ENCODE results near the gene GDF7. TPM values are rescaled to one million over a fixed set of nuclear protein-coding genes. Genes with fewer than 3 reads are reported as not detected.

The GDF7 gene
- total and polyA plus RNA-seq, 2 of the 4 experiments (the other 2 are of a cell fraction): under 0.01 to 0.02 TPM

DNA sequence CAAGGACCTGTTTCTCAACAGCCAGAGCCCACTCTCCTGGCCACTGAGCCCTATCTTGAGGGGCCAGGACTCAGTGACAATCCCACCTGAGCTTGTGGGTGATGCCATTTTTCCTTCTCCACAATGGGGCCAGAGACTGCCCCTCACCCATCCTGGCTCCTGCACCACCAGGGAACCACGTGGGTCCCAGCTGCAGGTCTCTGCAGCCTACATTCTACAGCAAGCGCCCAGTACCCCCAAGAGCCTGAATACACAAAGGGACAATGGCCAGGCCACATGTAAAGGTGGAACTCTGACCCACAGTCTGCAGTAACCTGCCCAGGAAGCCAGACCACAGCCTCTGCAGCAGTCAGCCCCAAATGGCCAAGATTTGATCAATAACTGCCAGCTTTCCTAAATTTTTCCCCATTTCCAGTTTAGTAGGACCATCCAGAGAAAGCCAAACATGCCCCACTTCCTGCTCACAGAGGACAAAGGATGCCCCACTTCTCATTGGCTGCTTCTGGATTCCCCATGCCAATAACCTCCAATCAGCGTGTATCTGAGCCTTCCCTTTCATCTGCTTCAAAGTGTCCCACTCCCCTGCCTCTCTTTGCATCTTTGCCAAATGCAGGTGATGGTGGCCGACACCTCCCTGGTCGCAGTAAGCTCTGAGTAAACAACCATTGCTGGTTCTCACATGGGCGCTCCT is 35.2 kb upstream of the GDF7 start:
- Histone ChIP-seq H3K36me3 (ENCODE audit: control insufficient read depth, insufficient read depth, low read length) (peaks cover 12% of the 10 kb centered on the region), H4K8ac (ENCODE audit: low read depth in 2 of 2, low read length in 2 of 2) (no peak overlapping the region), H3K27me3 (ENCODE audit: control insufficient read depth, insufficient read depth, low read length) (no peaks in the 10 kb centered on the region), H3K4ac (ENCODE audit: low read depth, low read length) (no peak overlapping the region), H3K23ac (ENCODE audit: low read depth, low read length) (no peak overlapping the region), H4K91ac (ENCODE audit: insufficient read depth, low read depth, low read length) (no peak overlapping the region), H3K14ac (replicated peaks; ENCODE audit: low read depth, low read length) (no peak overlapping the region), H3K79me1 (ENCODE audit: low read depth in 1 of 2, low read length in 2 of 2) (no peaks in the 10 kb centered on the region), H3K4me3 (ENCODE audit: insufficient read depth, low read depth, low read length) (no peak overlapping the region), H2BK20ac (ENCODE audit: low read depth, low read length) (no peak overlapping the region), H4K5ac (ENCODE audit: low read depth, low read length) (no peak overlapping the region), H3K9me3 (ENCODE audit: control insufficient read depth, insufficient read depth, low read length) (no peaks in the 10 kb centered on the region), H3K18ac (ENCODE audit: low read depth, low read length) (no peak overlapping the region), H2AK9ac (replicated peaks; ENCODE audit: low read depth, low read length, poor library complexity) (no peak overlapping the region), H3K56ac (ENCODE audit: extremely low read depth, insufficient read depth, low read length) (no peak overlapping the region), H2BK5ac (ENCODE audit: low read depth, low read length, poor library complexity, severe bottlenecking) (no peak overlapping the region), H3K9me1 (ENCODE audit: insufficient read depth, low read length) (no peaks in the 10 kb centered on the region), H2BK15ac (ENCODE audit: low read depth, low read length) (no peak overlapping the region), H3K27ac (ENCODE audit: insufficient read depth, low read length) (no peak overlapping the region), H3K9ac (ENCODE audit: low read depth, low read length) (no peak overlapping the region), H2AK5ac (ENCODE audit: low read depth, low read length) (no peak overlapping the region), H3K4me1 (ENCODE audit: control insufficient read depth, insufficient read depth, low read length) (peaks cover 11% of the 10 kb centered on the region), H3K4me2 (ENCODE audit: low read depth, low read length) (no peak overlapping the region), H4K20me1 (ENCODE audit: insufficient read depth, low read length) (no peaks in the 10 kb centered on the region), H2AFZ (replicated peaks; ENCODE audit: low read length, poor library complexity) (no peak overlapping the region), H2BK120ac (ENCODE audit: low read depth, low read length) (no peak overlapping the region)
- WGBS, 2 experiments (ENCODE audit: extremely low coverage in 2 of 2, insufficient read length in 1 of 2): 100% methylated on average over 1 of the region's 6 CpGs; no CpG with 5 or more reads in 1 of the 2 experiments
- no peak for DNase-seq
- in situ Hi-C loops (cut with MboI; ENCODE audit: low sequenced_read_pairs) (loop anchor here (5.0 kb wide), 1 partner anchor 189 kb away; no protein-coding TSS in a partner anchor), intact Hi-C loops (cut with micrococcal nuclease) (no loop called here), dilution Hi-C loops (cut with HindIII; ENCODE audit: low sequenced_read_pairs, unreplicated experiment) (loop anchor here (25.0 kb wide), 1 partner anchor 244 kb away; no protein-coding TSS in a partner anchor)
- TF ChIP-seq SMC3 (IDR thresholded peaks at IDR 0.05; ENCODE audit: low read depth, low read length) (no peak), RCOR1 (IDR thresholded peaks at IDR 0.05; ENCODE audit: insufficient replicate concordance, low read length) (no peak), MXI1 (IDR thresholded peaks at IDR 0.05; ENCODE audit: borderline replicate concordance, low read depth, low read length) (no peak), BHLHE40 (IDR thresholded peaks at IDR 0.05; ENCODE audit: low read depth, low read length) (no peak), MAZ (IDR thresholded peaks at IDR 0.05; ENCODE audit: borderline replicate concordance, low read depth, low read length) (no peak), CHD1 (IDR thresholded peaks at IDR 0.05; ENCODE audit: low read depth, low read length) (no peak), CEBPB (IDR thresholded peaks at IDR 0.05; ENCODE audit: low read depth, low read length) (no peak), RAD21 (IDR thresholded peaks at IDR 0.05; ENCODE audit: low read length) (no peak), NFE2L2 (IDR thresholded peaks at IDR 0.05; ENCODE audit: low read depth, low read length) (no peak)
- TF ChIP-seq, protein P1, sequence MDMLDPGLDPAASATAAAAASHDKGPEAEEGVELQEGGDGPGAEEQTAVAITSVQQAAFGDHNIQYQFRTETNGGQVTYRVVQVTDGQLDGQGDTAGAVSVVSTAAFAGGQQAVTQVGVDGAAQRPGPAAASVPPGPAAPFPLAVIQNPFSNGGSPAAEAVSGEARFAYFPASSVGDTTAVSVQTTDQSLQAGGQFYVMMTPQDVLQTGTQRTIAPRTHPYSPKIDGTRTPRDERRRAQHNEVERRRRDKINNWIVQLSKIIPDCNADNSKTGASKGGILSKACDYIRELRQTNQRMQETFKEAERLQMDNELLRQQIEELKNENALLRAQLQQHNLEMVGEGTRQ (IDR thresholded peaks at IDR 0.05; ENCODE audit: low read depth, low read length): no peak
- TF ChIP-seq, protein P2, sequence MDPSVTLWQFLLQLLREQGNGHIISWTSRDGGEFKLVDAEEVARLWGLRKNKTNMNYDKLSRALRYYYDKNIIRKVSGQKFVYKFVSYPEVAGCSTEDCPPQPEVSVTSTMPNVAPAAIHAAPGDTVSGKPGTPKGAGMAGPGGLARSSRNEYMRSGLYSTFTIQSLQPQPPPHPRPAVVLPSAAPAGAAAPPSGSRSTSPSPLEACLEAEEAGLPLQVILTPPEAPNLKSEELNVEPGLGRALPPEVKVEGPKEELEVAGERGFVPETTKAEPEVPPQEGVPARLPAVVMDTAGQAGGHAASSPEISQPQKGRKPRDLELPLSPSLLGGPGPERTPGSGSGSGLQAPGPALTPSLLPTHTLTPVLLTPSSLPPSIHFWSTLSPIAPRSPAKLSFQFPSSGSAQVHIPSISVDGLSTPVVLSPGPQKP (IDR thresholded peaks at IDR 0.05; ENCODE audit: borderline replicate concordance, low read depth, low read length): no peak
- TF ChIP-seq, protein P3, sequence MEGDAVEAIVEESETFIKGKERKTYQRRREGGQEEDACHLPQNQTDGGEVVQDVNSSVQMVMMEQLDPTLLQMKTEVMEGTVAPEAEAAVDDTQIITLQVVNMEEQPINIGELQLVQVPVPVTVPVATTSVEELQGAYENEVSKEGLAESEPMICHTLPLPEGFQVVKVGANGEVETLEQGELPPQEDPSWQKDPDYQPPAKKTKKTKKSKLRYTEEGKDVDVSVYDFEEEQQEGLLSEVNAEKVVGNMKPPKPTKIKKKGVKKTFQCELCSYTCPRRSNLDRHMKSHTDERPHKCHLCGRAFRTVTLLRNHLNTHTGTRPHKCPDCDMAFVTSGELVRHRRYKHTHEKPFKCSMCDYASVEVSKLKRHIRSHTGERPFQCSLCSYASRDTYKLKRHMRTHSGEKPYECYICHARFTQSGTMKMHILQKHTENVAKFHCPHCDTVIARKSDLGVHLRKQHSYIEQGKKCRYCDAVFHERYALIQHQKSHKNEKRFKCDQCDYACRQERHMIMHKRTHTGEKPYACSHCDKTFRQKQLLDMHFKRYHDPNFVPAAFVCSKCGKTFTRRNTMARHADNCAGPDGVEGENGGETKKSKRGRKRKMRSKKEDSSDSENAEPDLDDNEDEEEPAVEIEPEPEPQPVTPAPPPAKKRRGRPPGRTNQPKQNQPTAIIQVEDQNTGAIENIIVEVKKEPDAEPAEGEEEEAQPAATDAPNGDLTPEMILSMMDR (conservative IDR thresholded peaks at IDR 0.05; ENCODE audit: low read depth, low read length): no peak
- no peak for ATAC-seq (ENCODE audit: low read depth)
- ChIA-PET POLR2A (ENCODE audit: unreplicated experiment) (no interaction called here), CTCF (interaction anchor here (1.0 kb wide), 1 partner anchor 36 kb away, joined by 3 read pairs; no protein-coding TSS in a partner anchor)
- BruUV-seq (replicated peaks): no TSS peak

Data from IMR-90 (cell line).